Aorta (tissue), 5 donors: Measurements from ENCODE around the gene NEDD8. TPM values are rescaled to one million over a fixed set of nuclear protein-coding genes. Genes with fewer than 3 reads are reported as not detected.

Source experiments
- ATAC-seq: fragments of 200-7000 bp; cut with Tn5 transposase; one replicate; pipeline ENCODE4 v1.9.1; 2022; ENCODE audit warnings: moderate library complexity; ENCODE audit not compliant: low FRiP score
- DNase-seq, 2 donors: peaks; one replicate each; pipeline ENCODE4 v3.0.0-alpha.2; 2020
- H3K27ac ChIP-seq, 2 donors: one replicate each; pipeline ENCODE4 v1.5.1; 2013; ENCODE audit warnings: low read length in 2 of 2, mild to moderate bottlenecking in 2 of 2, moderate library complexity in 2 of 2, control low read depth in 1 of 2, inconsistent platforms in 1 of 2, low read depth in 1 of 2
- H3K27me3 ChIP-seq, 2 donors: one replicate each; pipeline ENCODE4 v1.6.1; 2013; ENCODE audit warnings: control low read depth in 1 of 2, low read length in 1 of 2, mild to moderate bottlenecking in 1 of 2, moderate library complexity in 1 of 2; ENCODE audit not compliant: insufficient read depth in 2 of 2, control insufficient read depth in 1 of 2
- H3K36me3 ChIP-seq, 2 donors: one replicate each; pipeline ENCODE4 v1.6.1; 2013; ENCODE audit warnings: control low read depth in 1 of 2, low read length in 1 of 2, mild to moderate bottlenecking in 1 of 2; ENCODE audit not compliant: insufficient read depth in 2 of 2, control insufficient read depth in 1 of 2
- H3K4me1 ChIP-seq, 2 donors: one replicate each; pipeline ENCODE4 v1.6.1; 2013; ENCODE audit warnings: low read length in 2 of 2, control low read depth in 1 of 2, mild to moderate bottlenecking in 1 of 2, moderate library complexity in 1 of 2; ENCODE audit not compliant: insufficient read depth in 2 of 2, control insufficient read depth in 1 of 2
- H3K4me3 ChIP-seq, 2 donors: one replicate each; pipeline ENCODE4 v1.5.1; 2013; ENCODE audit warnings: low read length in 2 of 2, control low read depth in 1 of 2, mild to moderate bottlenecking in 1 of 2
- H3K9me3 ChIP-seq: one replicate; pipeline ENCODE4 v1.6.1; 2013; ENCODE audit warnings: mild to moderate bottlenecking, low read length; ENCODE audit not compliant: control insufficient read depth
- WGBS, 2 donors: extraction: QIAGEN DNeasy Blood & Tissue Kit; methylation state at CpG; one replicate each; pipeline ENCODE4 v1.1.7; 2013; 5-methylcytosine and 5-hydroxymethylcytosine counted together
- intact Hi-C, 2 donors: fragments of 100-400 bp; cut with DNase I; formaldehyde crosslinking; loops; one replicate each; pipeline versions ENCODE4 v1.14.2 to v1.15.0; 2022
- polyA plus RNA-seq, 2 donors: library from polyadenylated mRNA; stranded (reverse); fragments of 200-250 nt; gene quantifications; one replicate each; pipeline ENCODE4 v1.2.3, GENCODE V29; 2013
- total RNA-seq, 2 donors: library from RNA; stranded (reverse); fragmentation: NEBNext Ultra II Directional; extraction: Animal tissue kit (Norgen Biotek cat#: 25700); gene quantifications; one replicate each; pipeline ENCODE4 v1.2.1, GENCODE V29; 2021
- donor health status: healthy with polysubstance abuse.
- donor health status: Bipolar disorder and iron deficiency.
- donor health status: DM: no; HTN: no; CAD: no.
- donor health status: DM: no; HTN: no; CAD: no.
- donor health status: DM: yes; HTN: yes; CAD: no.

Gene NEDD8
- total and polyA plus RNA-seq, 4 donors = 122 to 345 (median 172) TPM

GRCh38 chr14:24178399-24179178 is 53.6 kb downstream of the NEDD8 start:
- intact Hi-C loops = no loop called here
- ATAC-seq (no peak), DNase-seq (peak in 1 of 2 donors; percentile 69)
- no peaks in the 10 kb centered on the region for H3K36me3 ChIP-seq
- H3K4me3 ChIP-seq = no peak overlapping the region
- no peaks in the 10 kb centered on the region for H3K9me3 ChIP-seq
- H3K27me3 ChIP-seq = no peaks in the 10 kb centered on the region
- H3K27ac ChIP-seq = no peak overlapping the region
- 91 to 93% methylated on average over 12 of the region's 12 CpGs for WGBS, 2 donors
- no peaks in the 10 kb centered on the region for H3K4me1 ChIP-seq

- H3K4me1 ChIP-seq = no peaks in the 10 kb centered on the region
- intact Hi-C loops = no loop called here
- no peaks in the 10 kb centered on the region for H3K36me3 ChIP-seq
- 91% methylated on average over 14 of the region's 14 CpGs for WGBS, 2 donors
- ATAC-seq = no peak
- no peaks in the 10 kb centered on the region for H3K9me3 ChIP-seq
- H3K27me3 ChIP-seq = no peaks in the 10 kb centered on the region
- DNase-seq = peak in 1 of 2 donors; percentile 77
- H3K4me3 ChIP-seq = no peak overlapping the region
- H3K27ac ChIP-seq = no peak overlapping the region
These were observed 54.3 kb downstream of the NEDD8 start for GRCh38 chr14:24177891-24178290.

- 87 to 89% methylated on average over 12 of the region's 12 CpGs for WGBS, 2 donors
- Histone ChIP-seq H3K4me3 (no peak overlapping the region), H3K27ac (no peak overlapping the region), H3K27me3 (no peaks in the 10 kb centered on the region), H3K36me3 (no peaks in the 10 kb centered on the region), H3K9me3 (no peaks in the 10 kb centered on the region), H3K4me1 (no peaks in the 10 kb centered on the region)
- ATAC-seq = no peak
- intact Hi-C loops = no loop called here
- no peak for DNase-seq
These were observed 54.9 kb downstream of the NEDD8 start for GRCh38 chr14:24177041-24177825.

GRCh38 chr14:24176599-24176998 is 55.6 kb downstream of the NEDD8 start:
- no peak for DNase-seq
- Histone ChIP-seq H3K4me1 (peaks cover 0 to 2% of the 10 kb centered on the region in 2 donors), H3K27ac (no peak overlapping the region), H3K36me3 (no peaks in the 10 kb centered on the region), H3K27me3 (no peaks in the 10 kb centered on the region), H3K4me3 (no peak overlapping the region), H3K9me3 (no peaks in the 10 kb centered on the region)
- ATAC-seq = no peak
- WGBS, 2 donors = 94 to 98% methylated on average over 5 of the region's 5 CpGs
- intact Hi-C loops = no loop called here

- WGBS, 2 donors = 76 to 85% methylated on average over 20 of the region's 20 CpGs
- ATAC-seq (peak; percentile 4), DNase-seq (peak in 1 of 2 donors; percentile 77)
- Histone ChIP-seq H3K9me3 (no peaks in the 10 kb centered on the region), H3K4me1 (peaks cover 0 to 2% of the 10 kb centered on the region in 2 donors), H3K4me3 (no peak overlapping the region), H3K27ac (no peak overlapping the region), H3K36me3 (no peaks in the 10 kb centered on the region), H3K27me3 (no peaks in the 10 kb centered on the region)
- intact Hi-C loops = no loop called here
These were observed 59.3 kb downstream of the NEDD8 start for GRCh38 chr14:24172871-24173281.

GRCh38 chr14:24172261-24172860 is 59.8 kb downstream of the NEDD8 start:
- Histone ChIP-seq H3K4me3 (no peak overlapping the region), H3K36me3 (peaks cover 0 to 2% of the 10 kb centered on the region in 2 donors), H3K9me3 (no peaks in the 10 kb centered on the region), H3K27me3 (no peaks in the 10 kb centered on the region), H3K27ac (no peak overlapping the region), H3K4me1 (peaks cover 0 to 2% of the 10 kb centered on the region in 2 donors)
- 27 to 34% methylated on average over 30 of the region's 30 CpGs for WGBS, 2 donors
- no peak for DNase-seq
- intact Hi-C loops = no loop called here
- peak; percentile 6 for ATAC-seq

- intact Hi-C loops = no loop called here
- no peaks in the 10 kb centered on the region for H3K27me3 ChIP-seq
- WGBS, 2 donors = 9% methylated on average over 63 of the region's 63 CpGs
- peak; percentile 82 for ATAC-seq
- H3K27ac ChIP-seq = no peak within 1 kb of the TSS
- peaks cover 0 to 2% of the 10 kb centered on the region in 2 donors for H3K36me3 ChIP-seq
- H3K4me1 ChIP-seq = peaks cover 0 to 2% of the 10 kb centered on the region in 2 donors
- DNase-seq = peak; percentile 87 to 89
- no peaks in the 10 kb centered on the region for H3K9me3 ChIP-seq
- peak within 1 kb of the TSS in 1 of 2 donors; percentile 4 for H3K4me3 ChIP-seq
These were observed 60.5 kb downstream of the NEDD8 start, which contains the start of gene REC8 for GRCh38 chr14:24171422-24172260. Gene REC8 (plus strand): TSS chr14:24172080. CDS start chr14:24172553, 473 bp downstream.
